ENCODE data around the gene CIAO3.

CIAO3 gene

DNA sequence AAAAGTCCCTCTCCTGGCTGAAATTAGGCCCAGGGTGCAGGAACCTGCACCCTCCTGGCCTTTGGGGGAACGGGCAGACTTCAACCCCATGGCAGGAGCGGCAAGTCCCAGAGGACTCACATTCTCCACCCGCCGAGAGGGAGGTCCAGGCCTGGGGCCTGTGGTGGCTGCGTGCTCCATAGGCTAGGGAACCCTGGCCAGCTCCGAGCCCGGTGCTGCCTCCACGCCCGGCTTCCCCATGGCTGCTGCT lies 14.7 kb downstream of the CIAO3 start:
- Histone ChIP-seq H3K79me2 (ENCODE audit: low read length) (peaks cover 9% of the 10 kb centered on the region; the same call in 1 of the 2 replicates), H3K27me3 (replicated peaks; ENCODE audit: insufficient read depth, low read length) (no peaks in the 10 kb centered on the region), H4K20me1 (ENCODE audit: insufficient read depth, low read length) (no peaks in the 10 kb centered on the region), H3K9ac (ENCODE audit: low read length) (peak overlapping the region; percentile 20; the same call in 1 of the 2 replicates), H3K9me2 (replicated peaks; ENCODE audit: insufficient read depth, low read length) (no peaks in the 10 kb centered on the region), H3K27ac (ENCODE audit: low read length) (no peak overlapping the region), H2AFZ (ENCODE audit: low read length) (peak overlapping the region; percentile 61; the same call in 1 of the 2 replicates), H3K4me3 (ENCODE audit: low read length) (peak overlapping the region; percentile 58), H3K36me3 (replicated peaks; ENCODE audit: insufficient read depth, low read length) (no peaks in the 10 kb centered on the region), H3K9me3 (replicated peaks; ENCODE audit: insufficient read depth, low read length) (no peaks in the 10 kb centered on the region), H3K4me1 (ENCODE audit: low read length) (peaks cover 5% of the 10 kb centered on the region), H3F3A (ENCODE audit: insufficient read depth, low read length) (peaks cover 13% of the 10 kb centered on the region; the same call in 1 of the 2 replicates), H3K4me2 (ENCODE audit: low read depth, low read length) (peak overlapping the region; percentile 96)
- no peak for DNase-seq
- TF ChIP-seq, protein P1, sequence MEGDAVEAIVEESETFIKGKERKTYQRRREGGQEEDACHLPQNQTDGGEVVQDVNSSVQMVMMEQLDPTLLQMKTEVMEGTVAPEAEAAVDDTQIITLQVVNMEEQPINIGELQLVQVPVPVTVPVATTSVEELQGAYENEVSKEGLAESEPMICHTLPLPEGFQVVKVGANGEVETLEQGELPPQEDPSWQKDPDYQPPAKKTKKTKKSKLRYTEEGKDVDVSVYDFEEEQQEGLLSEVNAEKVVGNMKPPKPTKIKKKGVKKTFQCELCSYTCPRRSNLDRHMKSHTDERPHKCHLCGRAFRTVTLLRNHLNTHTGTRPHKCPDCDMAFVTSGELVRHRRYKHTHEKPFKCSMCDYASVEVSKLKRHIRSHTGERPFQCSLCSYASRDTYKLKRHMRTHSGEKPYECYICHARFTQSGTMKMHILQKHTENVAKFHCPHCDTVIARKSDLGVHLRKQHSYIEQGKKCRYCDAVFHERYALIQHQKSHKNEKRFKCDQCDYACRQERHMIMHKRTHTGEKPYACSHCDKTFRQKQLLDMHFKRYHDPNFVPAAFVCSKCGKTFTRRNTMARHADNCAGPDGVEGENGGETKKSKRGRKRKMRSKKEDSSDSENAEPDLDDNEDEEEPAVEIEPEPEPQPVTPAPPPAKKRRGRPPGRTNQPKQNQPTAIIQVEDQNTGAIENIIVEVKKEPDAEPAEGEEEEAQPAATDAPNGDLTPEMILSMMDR (IDR thresholded peaks at IDR 0.05; ENCODE audit: low read length), result no peak
- TF ChIP-seq EZH2 (optimal IDR thresholded peaks at IDR 0.05; ENCODE audit: low read depth, low read length) (no peak), EZH2phosphoT487 (IDR thresholded peaks at IDR 0.05; ENCODE audit: low read length) (no peak)

DNA sequence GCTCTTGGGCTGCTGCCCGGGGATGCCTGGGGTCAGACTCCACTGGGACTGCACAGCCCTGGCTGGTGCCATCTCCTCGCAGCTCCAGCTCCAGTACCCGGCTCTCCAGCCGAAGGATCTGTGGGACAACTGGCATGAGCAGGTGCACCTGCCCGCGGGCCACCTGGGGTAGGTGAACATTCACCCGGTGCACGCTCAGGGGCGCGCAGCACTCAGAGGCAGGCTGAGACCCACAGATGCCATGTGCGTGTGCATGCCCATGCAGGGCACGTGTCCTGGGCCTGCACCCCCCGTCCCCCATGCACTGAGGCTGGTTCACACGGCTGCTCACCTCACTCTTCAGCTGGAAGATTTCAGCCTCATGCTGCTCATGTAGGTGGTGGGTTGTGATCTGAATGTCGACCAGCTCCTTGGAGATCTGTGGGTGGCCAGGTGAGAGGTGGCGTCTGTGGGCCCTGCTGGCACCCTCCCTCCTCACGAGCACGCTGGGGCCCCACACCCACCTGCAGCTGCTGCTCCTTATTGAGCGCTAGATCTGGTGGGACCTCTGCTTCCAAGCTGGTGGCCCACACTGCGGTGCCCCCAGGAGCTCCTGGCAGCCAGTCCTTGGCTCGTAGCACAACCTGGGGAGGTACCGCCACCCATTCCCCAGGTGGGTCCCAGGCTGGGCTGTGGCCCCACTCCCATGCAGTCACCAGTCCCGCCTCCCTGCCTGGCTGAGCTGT lies 15.2 kb downstream of the CIAO3 start:
- no peak for TF ChIP-seq EZH2 (optimal IDR thresholded peaks at IDR 0.05; ENCODE audit: low read depth, low read length)
- TF ChIP-seq, protein P1 (IDR thresholded peaks at IDR 0.05; ENCODE audit: low read length), result no peak
- no peak for TF ChIP-seq EZH2phosphoT487 (IDR thresholded peaks at IDR 0.05; ENCODE audit: low read length)
- no peaks in the 10 kb centered on the region for H3K36me3 ChIP-seq (replicated peaks; ENCODE audit: insufficient read depth, low read length)
- peaks cover 5% of the 10 kb centered on the region for H3K4me1 ChIP-seq (ENCODE audit: low read length)
- H3K27ac ChIP-seq (ENCODE audit: low read length), result no peak overlapping the region
- H3K79me2 ChIP-seq (ENCODE audit: low read length), result peaks cover 9% of the 10 kb centered on the region; the same call in 1 of the 2 replicates
- no peaks in the 10 kb centered on the region for H3K9me3 ChIP-seq (replicated peaks; ENCODE audit: insufficient read depth, low read length)
- no peak overlapping the region for H3K9ac ChIP-seq (ENCODE audit: low read length)
- no peak for DNase-seq
- no peak overlapping the region for H2AFZ ChIP-seq (ENCODE audit: low read length)
- no peaks in the 10 kb centered on the region for H3K9me2 ChIP-seq (replicated peaks; ENCODE audit: insufficient read depth, low read length)
- H3K4me2 ChIP-seq (ENCODE audit: low read depth, low read length), result peak overlapping the region; percentile 96; the same call in 1 of the 2 replicates
- H3F3A ChIP-seq (ENCODE audit: insufficient read depth, low read length), result peaks cover 16% of the 10 kb centered on the region; the same call in 1 of the 2 replicates
- no peaks in the 10 kb centered on the region for H4K20me1 ChIP-seq (ENCODE audit: insufficient read depth, low read length)
- no peak overlapping the region for H3K4me3 ChIP-seq (ENCODE audit: low read length)
- no peaks in the 10 kb centered on the region for H3K27me3 ChIP-seq (replicated peaks; ENCODE audit: insufficient read depth, low read length)

DNA sequence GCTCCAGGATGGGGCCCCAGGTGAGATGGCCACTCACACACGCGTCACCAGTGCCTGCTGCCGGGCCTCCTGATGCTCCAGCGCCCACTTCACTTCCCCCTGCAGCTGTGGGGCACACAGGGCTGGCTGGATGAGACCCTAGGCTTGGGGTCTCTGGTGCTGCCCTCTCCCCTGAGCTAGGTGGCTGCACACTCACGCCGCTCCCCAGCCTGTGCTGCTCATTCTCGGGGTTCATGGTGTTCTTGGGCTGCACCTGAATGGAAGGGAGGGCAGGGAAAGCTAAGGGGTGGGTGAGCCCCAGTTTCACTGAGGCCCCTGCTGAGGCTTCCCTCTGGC lies 15.8 kb downstream of the CIAO3 start:
- H2AFZ ChIP-seq (ENCODE audit: low read length), result no peak overlapping the region
- TF ChIP-seq EZH2 (optimal IDR thresholded peaks at IDR 0.05; ENCODE audit: low read depth, low read length) (no peak), EZH2phosphoT487 (IDR thresholded peaks at IDR 0.05; ENCODE audit: low read length) (no peak)
- TF ChIP-seq, protein P1 (IDR thresholded peaks at IDR 0.05; ENCODE audit: low read length), result no peak
- H3K79me2 ChIP-seq (ENCODE audit: low read length), result peaks cover 9% of the 10 kb centered on the region; the same call in 1 of the 2 replicates
- no peak overlapping the region for H3K9ac ChIP-seq (ENCODE audit: low read length)
- no peak for DNase-seq
- no peaks in the 10 kb centered on the region for H3K36me3 ChIP-seq (replicated peaks; ENCODE audit: insufficient read depth, low read length)
- H3K27me3 ChIP-seq (replicated peaks; ENCODE audit: insufficient read depth, low read length), result no peaks in the 10 kb centered on the region
- H3K4me1 ChIP-seq (ENCODE audit: low read length), result peaks cover 6% of the 10 kb centered on the region
- no peaks in the 10 kb centered on the region for H3K9me2 ChIP-seq (replicated peaks; ENCODE audit: insufficient read depth, low read length)
- H3K9me3 ChIP-seq (replicated peaks; ENCODE audit: insufficient read depth, low read length), result no peaks in the 10 kb centered on the region
- H3K4me3 ChIP-seq (ENCODE audit: low read length), result no peak overlapping the region
- peaks cover 20% of the 10 kb centered on the region; the same call in 1 of the 2 replicates for H3F3A ChIP-seq (ENCODE audit: insufficient read depth, low read length)
- no peak overlapping the region for H3K27ac ChIP-seq (ENCODE audit: low read length)
- no peaks in the 10 kb centered on the region for H4K20me1 ChIP-seq (ENCODE audit: insufficient read depth, low read length)
- H3K4me2 ChIP-seq (ENCODE audit: low read depth, low read length), result no peak overlapping the region

Measured in MM.1S (cell line).